Duodenal mucosa (tissue), 2 donors: ENCODE results near the gene TBX2.

Experiments
- H3K27ac ChIP-seq: one replicate; pipeline ENCODE4 v1.7.0; 2013; ENCODE audit warnings: low read depth, low read length
- H3K27me3 ChIP-seq, 2 donors: one replicate each; pipeline ENCODE4 v1.7.0; 2013; ENCODE audit warnings: low read length in 2 of 2, control low read depth in 1 of 2; ENCODE audit not compliant: insufficient read depth in 2 of 2, control insufficient read depth in 1 of 2
- H3K36me3 ChIP-seq, 2 donors: one replicate each; pipeline ENCODE4 v1.7.0; 2013; ENCODE audit warnings: low read length in 2 of 2, control low read depth in 1 of 2; ENCODE audit not compliant: insufficient read depth in 2 of 2, control insufficient read depth in 1 of 2
- H3K4me1 ChIP-seq, 2 donors: one replicate each; pipeline ENCODE4 v1.7.0; 2013; ENCODE audit warnings: low read length in 2 of 2, control low read depth in 1 of 2; ENCODE audit not compliant: insufficient read depth in 2 of 2, control insufficient read depth in 1 of 2
- H3K4me3 ChIP-seq, 2 donors: one replicate each; pipeline ENCODE4 v1.7.0; 2013; ENCODE audit warnings: low read length in 2 of 2, low read depth in 1 of 2
- H3K9ac ChIP-seq, 2 donors: one replicate each; pipeline ENCODE4 v1.7.0; 2013; ENCODE audit warnings: low read length in 2 of 2, low read depth in 1 of 2
- H3K9me3 ChIP-seq, 2 donors: one replicate each; pipeline ENCODE4 v1.7.0; 2013; ENCODE audit warnings: low read length in 2 of 2, control low read depth in 1 of 2; ENCODE audit not compliant: control insufficient read depth in 1 of 2

Gene TBX2

DNA sequence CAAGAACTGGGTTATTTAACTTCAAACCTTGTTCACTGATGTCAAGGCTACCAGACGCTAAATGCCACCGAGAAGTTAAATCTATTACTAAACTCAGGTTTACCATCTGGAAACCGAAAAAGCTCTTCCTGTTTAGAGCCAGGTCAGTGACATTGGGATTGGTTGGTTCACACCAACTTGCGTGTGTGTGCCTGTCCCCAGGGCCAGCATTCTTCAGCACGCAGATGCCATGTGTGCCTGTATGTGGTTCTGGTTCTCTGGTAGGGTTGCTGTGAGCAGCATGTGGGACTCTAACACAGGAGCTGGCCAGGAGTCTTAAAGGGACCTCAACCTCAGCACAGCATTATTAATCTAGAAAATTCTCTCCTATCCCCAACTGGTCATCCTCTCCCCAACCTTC is 18.1 kb upstream of the TBX2 start:
- H3K9ac ChIP-seq = no peak overlapping the region
- H3K27ac ChIP-seq = no peak overlapping the region
- no peaks in the 10 kb centered on the region for H3K36me3 ChIP-seq
- H3K4me3 ChIP-seq = no peak overlapping the region
- no peaks in the 10 kb centered on the region for H3K4me1 ChIP-seq
- no peaks in the 10 kb centered on the region for H3K27me3 ChIP-seq
- H3K9me3 ChIP-seq = no peaks in the 10 kb centered on the region

DNA sequence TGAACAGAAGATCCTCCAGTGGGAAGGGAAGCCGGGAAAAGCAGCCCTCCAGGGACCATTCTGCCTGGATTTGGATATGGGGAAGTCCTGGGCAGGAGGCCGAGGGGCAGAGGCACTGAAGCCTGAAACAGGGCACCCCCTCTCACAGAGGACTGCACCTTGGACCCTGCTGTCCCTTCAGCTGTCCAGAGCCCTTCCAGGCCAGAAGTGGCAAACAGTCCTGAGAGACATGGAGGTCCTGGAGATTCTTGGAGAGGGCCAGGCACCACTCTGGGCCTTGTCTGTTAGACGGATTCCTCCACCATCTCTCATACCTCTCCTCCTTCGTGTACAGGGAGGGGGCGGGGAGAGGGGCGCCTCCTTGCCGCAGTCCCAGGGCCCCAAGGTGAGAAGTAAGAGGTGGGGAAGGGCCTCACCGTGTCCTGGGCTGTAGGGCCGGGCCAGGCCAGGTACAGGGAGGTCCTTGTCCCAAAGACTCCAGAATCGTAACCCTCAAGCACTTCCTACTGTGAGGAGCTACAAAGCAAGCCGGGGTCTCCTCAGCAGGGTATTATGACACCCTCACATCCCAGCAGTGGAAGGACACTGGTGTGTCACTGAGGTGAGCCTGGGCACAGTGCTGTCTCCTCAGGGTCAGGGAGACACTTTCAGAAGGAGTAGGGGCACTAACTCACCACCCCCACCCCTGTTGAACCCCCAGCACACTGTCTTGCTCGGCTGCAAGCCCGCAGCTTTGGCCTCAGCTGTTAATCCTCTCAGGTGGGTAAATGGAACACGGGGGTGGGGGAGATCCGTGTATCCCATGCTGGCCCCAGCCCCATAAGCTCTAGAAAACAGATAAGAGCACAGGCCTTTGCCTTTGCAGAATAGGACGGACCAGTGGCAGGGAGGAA is 16.6 kb upstream of the TBX2 start:
- no peak overlapping the region for H3K4me3 ChIP-seq
- no peaks in the 10 kb centered on the region for H3K27me3 ChIP-seq
- H3K36me3 ChIP-seq = no peaks in the 10 kb centered on the region
- no peaks in the 10 kb centered on the region for H3K4me1 ChIP-seq
- H3K27ac ChIP-seq = no peak overlapping the region
- H3K9me3 ChIP-seq = no peaks in the 10 kb centered on the region
- no peak overlapping the region for H3K9ac ChIP-seq

- Histone ChIP-seq H3K36me3 (no peaks in the 10 kb centered on the region), H3K27ac (no peak overlapping the region), H3K9ac (no peak overlapping the region), H3K4me1 (no peaks in the 10 kb centered on the region), H3K4me3 (no peak overlapping the region), H3K9me3 (no peaks in the 10 kb centered on the region), H3K27me3 (no peaks in the 10 kb centered on the region)
Observed at GRCh38 chr17:61383689-61384201, 15.9 kb upstream of the TBX2 start.

GRCh38 chr17:61384354-61384691 is 15.3 kb upstream of the TBX2 start:
- Histone ChIP-seq H3K9me3 (no peaks in the 10 kb centered on the region), H3K4me3 (no peak overlapping the region), H3K27ac (no peak overlapping the region), H3K9ac (no peak overlapping the region), H3K27me3 (peaks cover 0 to 4% of the 10 kb centered on the region in 2 donors), H3K4me1 (no peaks in the 10 kb centered on the region), H3K36me3 (no peaks in the 10 kb centered on the region)

DNA sequence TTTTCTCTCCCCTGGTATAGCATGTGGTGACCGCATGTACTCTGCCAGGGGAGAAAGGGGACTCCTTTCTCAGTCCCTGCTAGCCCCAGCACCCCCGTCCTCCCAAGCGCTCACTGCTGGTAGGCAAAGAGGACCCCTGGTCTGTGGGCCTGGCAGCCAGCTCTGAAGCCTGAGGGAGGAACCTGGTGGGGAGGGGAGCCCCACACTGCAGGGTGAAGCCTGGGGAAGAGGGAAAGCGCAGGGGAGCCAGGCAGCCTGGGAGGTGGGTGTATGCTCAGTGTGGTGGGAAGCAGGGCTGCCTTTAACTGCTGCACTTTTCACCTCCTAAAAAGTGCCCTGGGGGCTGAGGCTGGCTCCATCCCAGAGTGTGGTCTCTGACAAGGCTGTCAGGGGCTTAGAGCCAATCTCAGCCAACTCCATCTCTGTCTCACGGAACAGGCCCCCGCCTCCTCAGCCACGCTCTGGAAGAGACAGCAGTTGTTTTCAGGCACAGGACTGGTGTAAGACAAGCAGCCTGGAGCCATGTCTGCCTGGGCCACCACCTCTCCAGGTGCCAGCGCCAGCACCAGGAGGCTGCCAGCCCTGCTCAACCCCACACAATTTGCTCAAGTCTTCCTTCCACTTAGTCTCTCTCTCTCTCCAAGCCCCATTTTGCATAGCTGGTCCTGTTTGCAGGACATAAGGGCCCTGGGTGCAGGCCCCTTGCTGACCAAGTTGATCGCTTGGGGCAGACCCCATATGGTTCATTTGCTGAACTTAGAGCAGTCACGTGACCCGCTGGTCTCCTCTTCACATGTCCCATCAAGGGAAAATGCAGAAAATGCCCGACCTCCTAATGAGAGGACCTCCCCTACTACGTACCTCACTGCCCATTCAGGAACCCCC is 14.7 kb upstream of the TBX2 start:
- Histone ChIP-seq H3K9me3 (no peaks in the 10 kb centered on the region), H3K27ac (no peak overlapping the region), H3K36me3 (no peaks in the 10 kb centered on the region), H3K4me1 (peaks cover 0 to 6% of the 10 kb centered on the region in 2 donors), H3K4me3 (no peak overlapping the region), H3K9ac (no peak overlapping the region), H3K27me3 (peaks cover 0 to 5% of the 10 kb centered on the region in 2 donors)

DNA sequence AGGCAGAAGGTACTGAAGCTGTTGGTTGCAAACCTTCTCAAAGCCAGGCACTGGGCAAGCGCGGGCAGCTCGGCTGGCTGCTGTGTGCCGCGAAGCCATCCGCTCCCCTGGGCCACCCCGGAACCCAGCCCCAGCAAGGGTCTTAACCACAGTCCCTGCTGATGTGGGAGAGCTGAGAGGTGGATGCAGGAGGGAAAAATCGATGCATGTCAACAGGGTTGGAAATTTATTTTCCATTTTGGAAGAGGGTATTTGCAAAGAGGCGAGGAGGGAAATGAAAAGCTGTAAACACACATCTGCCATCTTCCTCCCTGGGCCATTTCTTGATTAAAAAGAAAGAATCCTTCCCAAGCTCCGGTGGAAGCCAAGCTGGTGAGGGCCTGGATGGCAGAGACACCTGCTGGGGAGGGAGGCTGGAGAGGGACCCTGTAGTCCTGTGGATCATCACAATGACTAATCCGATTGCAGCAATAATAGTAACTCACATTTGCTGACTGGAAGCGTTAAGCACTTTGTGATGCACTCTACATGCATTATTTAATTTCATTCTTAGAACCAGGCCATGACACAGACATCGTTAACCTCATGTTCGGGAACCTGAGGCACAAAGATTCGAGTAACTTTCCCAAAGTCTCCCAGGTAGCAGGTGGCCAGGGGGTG is 13.9 kb upstream of the TBX2 start:
- Histone ChIP-seq H3K9me3 (no peaks in the 10 kb centered on the region), H3K36me3 (no peaks in the 10 kb centered on the region), H3K9ac (no peak overlapping the region), H3K27me3 (peaks cover 0 to 5% of the 10 kb centered on the region in 2 donors), H3K4me3 (no peak overlapping the region), H3K27ac (no peak overlapping the region), H3K4me1 (peaks cover 0 to 6% of the 10 kb centered on the region in 2 donors)

- no peaks in the 10 kb centered on the region for H3K9me3 ChIP-seq
- H3K9ac ChIP-seq = no peak overlapping the region
- H3K27ac ChIP-seq = no peak overlapping the region
- H3K27me3 ChIP-seq = peaks cover 0 to 5% of the 10 kb centered on the region in 2 donors
- H3K4me3 ChIP-seq = no peak overlapping the region
- H3K4me1 ChIP-seq = peaks cover 0 to 6% of the 10 kb centered on the region in 2 donors
- no peaks in the 10 kb centered on the region for H3K36me3 ChIP-seq
Observed at GRCh38 chr17:61386251-61386650, 13.4 kb upstream of the TBX2 start.

DNA sequence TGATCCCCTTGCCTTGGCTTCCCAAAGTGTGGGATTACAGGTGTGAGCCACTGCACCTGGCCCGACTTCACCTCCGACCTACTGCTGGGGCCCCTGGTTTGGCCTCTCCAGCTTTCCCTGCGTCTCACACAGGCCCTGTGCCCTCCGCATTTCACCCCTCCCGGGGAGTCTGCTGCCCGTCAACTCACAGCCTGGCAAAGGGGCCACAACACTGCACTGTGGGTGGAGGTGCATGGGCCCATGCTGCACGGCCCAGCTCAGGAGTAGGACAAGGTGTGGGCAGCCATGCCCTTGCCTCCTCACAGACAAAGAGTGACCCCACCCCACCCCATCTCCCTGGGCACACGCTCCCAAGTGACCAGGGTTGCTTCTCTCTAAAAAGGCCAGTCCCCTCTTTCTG is 12.6 kb upstream of the TBX2 start:
- peaks cover 0 to 6% of the 10 kb centered on the region in 2 donors for H3K4me1 ChIP-seq
- H3K27me3 ChIP-seq = peaks cover 0 to 8% of the 10 kb centered on the region in 2 donors
- H3K36me3 ChIP-seq = no peaks in the 10 kb centered on the region
- no peaks in the 10 kb centered on the region for H3K9me3 ChIP-seq
- no peak overlapping the region for H3K9ac ChIP-seq
- H3K4me3 ChIP-seq = no peak overlapping the region
- no peak overlapping the region for H3K27ac ChIP-seq

DNA sequence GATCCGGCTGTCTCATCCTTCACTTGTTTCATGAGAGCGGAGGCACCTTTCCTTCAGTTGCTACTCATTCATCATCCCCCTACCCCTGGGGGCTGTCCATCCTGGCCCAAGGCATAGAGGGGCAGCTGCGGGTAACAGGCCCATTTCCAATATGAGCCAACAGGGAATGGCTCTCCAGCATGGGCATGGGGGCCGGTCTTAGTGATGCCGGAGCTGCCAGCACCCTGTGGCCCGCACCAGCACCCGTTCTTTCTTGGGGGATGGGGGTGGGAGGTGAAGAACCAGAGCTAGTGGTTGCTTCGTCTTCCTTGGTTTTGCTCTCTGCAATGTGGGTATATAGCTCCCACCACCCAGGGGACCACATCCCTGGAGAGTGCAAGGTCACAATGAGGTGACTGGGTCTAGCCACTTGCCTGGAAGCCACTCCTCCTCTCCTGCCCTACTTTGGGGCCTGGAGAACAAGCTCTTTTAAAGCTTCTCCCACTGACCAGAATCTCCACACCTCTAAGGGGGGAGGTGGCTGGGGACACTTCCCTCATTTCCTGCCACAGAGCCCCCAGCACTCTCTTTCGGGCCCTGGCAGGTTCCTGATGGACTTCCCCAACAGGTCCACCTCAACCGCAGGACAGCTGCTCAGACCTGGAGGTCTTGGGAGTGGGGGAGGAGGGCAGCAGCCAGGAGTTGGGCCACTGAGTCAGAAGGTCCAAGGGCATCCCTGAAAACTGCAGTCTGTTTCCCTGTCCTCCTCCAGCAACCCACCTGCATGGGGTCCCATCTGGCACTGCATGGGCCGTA is 11.9 kb upstream of the TBX2 start:
- Histone ChIP-seq H3K36me3 (no peaks in the 10 kb centered on the region), H3K9ac (no peak overlapping the region), H3K27me3 (peaks cover 0 to 8% of the 10 kb centered on the region in 2 donors), H3K4me1 (peaks cover 0 to 6% of the 10 kb centered on the region in 2 donors), H3K4me3 (no peak overlapping the region), H3K9me3 (no peaks in the 10 kb centered on the region), H3K27ac (no peak overlapping the region)
